Fibroblast of lung (primary cell): ENCODE data around the gene PRKAG3. TPM values are rescaled to one million over a fixed set of nuclear protein-coding genes. Genes with fewer than 3 reads are reported as not detected.

Experiments
- DNase-seq, 2 donors: peaks; one replicate each; pipeline versions ENCODE4 v3.0.0 to v3.0.0-alpha.2; 2010; ENCODE audit warnings: low read depth in 2 of 2
- H2AFZ ChIP-seq: 2 replicates; pipeline ENCODE4 v1.5.1; 2012; ENCODE audit warnings: low read length, control low read depth, inconsistent platforms
- H3K27ac ChIP-seq: 2 replicates; pipeline ENCODE4 v1.5.1; 2011; ENCODE audit warnings: low read length, control low read depth; ENCODE audit not compliant: insufficient read depth
- H3K27me3 ChIP-seq: 2 replicates; pipeline ENCODE4 v1.5.1; 2011; ENCODE audit warnings: mild to moderate bottlenecking, low read length; ENCODE audit not compliant: control insufficient read depth, insufficient read depth
- H3K36me3 ChIP-seq: 2 replicates; pipeline ENCODE4 v1.5.1; 2011; ENCODE audit warnings: low read length; ENCODE audit not compliant: control insufficient read depth, insufficient read depth
- H3K4me1 ChIP-seq: 2 replicates; pipeline ENCODE4 v1.5.1; 2011; ENCODE audit warnings: low read length; ENCODE audit not compliant: control insufficient read depth, insufficient read depth; ENCODE audit errors: extremely low read depth
- H3K4me2 ChIP-seq: 2 replicates; pipeline ENCODE4 v1.5.1; 2011; ENCODE audit warnings: low read length, control low read depth; ENCODE audit not compliant: insufficient read depth; ENCODE audit errors: extremely low read depth
- H3K4me3 ChIP-seq, 4 experiments: fragments of 200-600 bp in 1 of 4; sonication (generic) in 1 of 4; replicated peaks in 1 of 4; 2 replicates each; pipeline ENCODE4 v1.5.1; 2011 to 2016; ENCODE audit warnings: low read length in 4 of 4, low read depth in 3 of 4, mild to moderate bottlenecking in 3 of 4, control low read depth in 2 of 4, inconsistent platforms in 1 of 4, mixed read lengths in 1 of 4; ENCODE audit not compliant: insufficient read depth in 1 of 4; ENCODE audit errors: control extremely low read depth in 1 of 4
- H3K79me2 ChIP-seq: 2 replicates; pipeline ENCODE4 v1.5.1; 2012; ENCODE audit warnings: mild to moderate bottlenecking, low read length, inconsistent platforms; ENCODE audit not compliant: control insufficient read depth, insufficient read depth
- H3K9ac ChIP-seq: 2 replicates; pipeline ENCODE4 v1.5.1; 2011; ENCODE audit warnings: mild to moderate bottlenecking, low read length, control low read depth; ENCODE audit not compliant: insufficient read depth
- H3K9me3 ChIP-seq: 2 replicates; pipeline ENCODE4 v1.5.1; 2012; ENCODE audit warnings: low read depth, low read length; ENCODE audit not compliant: control insufficient read depth, insufficient read depth
- H4K20me1 ChIP-seq: 2 replicates; pipeline ENCODE4 v1.5.1; 2011; ENCODE audit warnings: low read length; ENCODE audit not compliant: control insufficient read depth, insufficient read depth; ENCODE audit errors: extremely low read depth
- CTCF ChIP-seq, 2 donors: IDR thresholded peaks in 1 of 2; conservative IDR thresholded peaks in 1 of 2; 1 replicate in 1 of 2; 2 replicates in 1 of 2; pipeline ENCODE4 v1.5.1; 2011 to 2012; ENCODE audit warnings: low read length in 2 of 2, control low read depth in 1 of 2, inconsistent platforms in 1 of 2, low read depth in 1 of 2, mild to moderate bottlenecking in 1 of 2
- EZH2 ChIP-seq: IDR thresholded peaks from 2 replicates; pipeline ENCODE4 v1.5.1; 2012; ENCODE audit warnings: low read length, control low read depth, mild to moderate bottlenecking; ENCODE audit errors: missing control alignments
- polyA plus RNA-seq, 2 donors: library from polyadenylated mRNA; depleted of rRNA in 1 of 2; stranded (reverse) in 1 of 2; unstranded in 1 of 2; fragments of >200 nt; gene quantifications; 2 replicates each; pipeline ENCODE4 v1.2.1, GENCODE V29; 2011 to 2012; ENCODE audit warnings: missing spikeins in 1 of 2
- total RNA-seq: library from RNA; depleted of rRNA; stranded (reverse); fragments of >200 nt; gene quantifications from 2 replicates; pipeline ENCODE4 v1.2.1, GENCODE V29; 2014

PRKAG3 gene
- total and polyA plus RNA-seq, 2 donors (not counting 1 experiment from before 2014, with no cell fraction given): 0.33 TPM; not detected in 1

GRCh38 chr2:218854860-218855259, 23.3 kb upstream of the PRKAG3 start:
- no peak for TF ChIP-seq EZH2
- no peak for TF ChIP-seq CTCF (conservative IDR thresholded peaks at IDR 0.05 in 1 of 2, IDR thresholded peaks at IDR 0.05 in 1 of 2; ENCODE audit: low read depth in 1 of 2, low read length in 2 of 2)
- no peaks in the 10 kb centered on the region for H3K36me3 ChIP-seq
- H4K20me1 ChIP-seq: no peaks in the 10 kb centered on the region
- H3K4me3 ChIP-seq: no peak overlapping the region
- no peak for DNase-seq
- no peaks in the 10 kb centered on the region for H3K4me1 ChIP-seq
- H3K27me3 ChIP-seq: peaks cover 46% of the 10 kb centered on the region
- no peak overlapping the region for H3K4me2 ChIP-seq
- no peaks in the 10 kb centered on the region for H3K79me2 ChIP-seq
- H3K9ac ChIP-seq: no peak overlapping the region
- no peaks in the 10 kb centered on the region for H3K9me3 ChIP-seq
- H3K27ac ChIP-seq: no peak overlapping the region
- H2AFZ ChIP-seq: no peak overlapping the region

GRCh38 chr2:218853766-218854165, 22.2 kb upstream of the PRKAG3 start:
- Histone ChIP-seq H3K9ac (no peak overlapping the region), H4K20me1 (no peaks in the 10 kb centered on the region), H3K4me2 (no peak overlapping the region), H3K79me2 (no peaks in the 10 kb centered on the region), H3K4me3 (no peak overlapping the region), H3K36me3 (no peaks in the 10 kb centered on the region), H3K27me3 (peaks cover 38% of the 10 kb centered on the region), H3K27ac (no peak overlapping the region), H3K9me3 (no peaks in the 10 kb centered on the region), H3K4me1 (no peaks in the 10 kb centered on the region), H2AFZ (no peak overlapping the region)
- TF ChIP-seq CTCF (conservative IDR thresholded peaks at IDR 0.05 in 1 of 2, IDR thresholded peaks at IDR 0.05 in 1 of 2; ENCODE audit: low read depth in 1 of 2, low read length in 2 of 2): no peak
- no peak for TF ChIP-seq EZH2
- DNase-seq: peak in 1 of 2 donors; percentile 72

- Histone ChIP-seq H3K36me3 (no peaks in the 10 kb centered on the region), H3K9me3 (no peaks in the 10 kb centered on the region), H3K27ac (no peak overlapping the region), H2AFZ (no peak overlapping the region), H3K79me2 (no peaks in the 10 kb centered on the region), H3K9ac (no peak overlapping the region), H3K4me3 (no peak overlapping the region), H3K27me3 (peaks cover 31% of the 10 kb centered on the region), H4K20me1 (no peaks in the 10 kb centered on the region), H3K4me1 (no peaks in the 10 kb centered on the region), H3K4me2 (no peak overlapping the region)
- TF ChIP-seq EZH2 (no peak), CTCF (conservative IDR thresholded peaks at IDR 0.05 in 1 of 2, IDR thresholded peaks at IDR 0.05 in 1 of 2; ENCODE audit: low read depth in 1 of 2, low read length in 2 of 2) (peak; percentile 77 to 82)
- peak; percentile 54 to 62 for DNase-seq
Observed at GRCh38 chr2:218852911-218853667, 21.5 kb upstream of the PRKAG3 start.
